ENCODE results near the gene L3MBTL2. TPM values are rescaled to one million over a fixed set of nuclear protein-coding genes. Genes with fewer than 3 reads are reported as not detected.
A peak's percentile ranks its signal among the peaks of the same experiment; 100 is the strongest.

L3MBTL2 gene
- total and polyA plus RNA-seq, 2 of the 13 experiments (the other 11 are each of a cell fraction or from before 2014, with no cell fraction given): 13.8 to 33.7 TPM

- CTCF ChIA-PET (ENCODE audit: low intra/inter-chr PET ratio, low total read pairs): no interaction called here
- Histone ChIP-seq H3K27ac (ENCODE audit: extremely low read length, insufficient read depth, low read length) (no peak overlapping the region), H4K20me1 (ENCODE audit: insufficient read depth, low read length) (no peaks in the 10 kb centered on the region), H3K4me1 (ENCODE audit: insufficient read depth, low read length) (no peaks in the 10 kb centered on the region), H3K9me3 (ENCODE audit: low read length) (no peaks in the 10 kb centered on the region), H3K79me2 (ENCODE audit: insufficient read depth, low read length) (no peaks in the 10 kb centered on the region), H2AFZ (ENCODE audit: low read length) (no peak overlapping the region), H3K4me2 (ENCODE audit: low read depth, low read length) (no peak overlapping the region), H3K36me3 (replicated peaks in 1 of 2; ENCODE audit: control insufficient read depth in 1 of 2, insufficient read depth in 2 of 2, low read length in 2 of 2) (peaks cover 26 to 73% of the 10 kb centered on the region in 2 experiments), H3K4me3 (replicated peaks in 1 of 3; ENCODE audit: insufficient read depth in 1 of 3, low read depth in 2 of 3, low read length in 3 of 3) (no peak overlapping the region), H3K9ac (ENCODE audit: insufficient read depth, low read depth, low read length) (no peak overlapping the region), H3K27me3 (ENCODE audit: control insufficient read depth in 1 of 2, insufficient read depth in 2 of 2, low read length in 2 of 2) (no peaks in the 10 kb centered on the region)
- ATAC-seq (no peak), DNase-seq (ENCODE audit: low spot score) (no peak), FAIRE-seq (no peak)
- TF ChIP-seq TRIM22 (IDR thresholded peaks at IDR 0.05) (no peak), ZNF557 (CRISPR knock-in tag; IDR thresholded peaks at IDR 0.05) (no peak), ZNF292 (CRISPR knock-in tag; IDR thresholded peaks at IDR 0.05; ENCODE audit: borderline replicate concordance, low read depth) (no peak)
- no TSS peak for BruUV-seq (replicated peaks)
- POLR2A ChIA-PET: no interaction called here
- WGBS (ENCODE audit: low lambda C conversion rate): 95% methylated on average over 8 of the region's 8 CpGs
- in situ Hi-C loops (cut with HindIII; ENCODE audit: extremely low pct_ligation_motif_present, low pct_unique_long_range_greater_than_20kb) (no loop called here), intact Hi-C loops (cut with micrococcal nuclease; ENCODE audit: unreplicated experiment) (no loop called here)
Observed at GRCh38 chr22:41169157-41169556, 36.0 kb upstream of the L3MBTL2 start.

GRCh38 chr22:41171996-41172395, 33.1 kb upstream of the L3MBTL2 start:
- Histone ChIP-seq H3K4me1 (ENCODE audit: insufficient read depth, low read length) (no peaks in the 10 kb centered on the region), H3K36me3 (replicated peaks in 1 of 2; ENCODE audit: control insufficient read depth in 1 of 2, insufficient read depth in 2 of 2, low read length in 2 of 2) (peaks cover 37 to 85% of the 10 kb centered on the region in 2 experiments), H4K20me1 (ENCODE audit: insufficient read depth, low read length) (no peaks in the 10 kb centered on the region), H3K27me3 (ENCODE audit: control insufficient read depth in 1 of 2, insufficient read depth in 2 of 2, low read length in 2 of 2) (no peaks in the 10 kb centered on the region), H3K9me3 (ENCODE audit: low read length) (no peaks in the 10 kb centered on the region), H3K79me2 (ENCODE audit: insufficient read depth, low read length) (no peaks in the 10 kb centered on the region), H3K27ac (ENCODE audit: extremely low read length, insufficient read depth, low read length) (no peak overlapping the region), H3K4me2 (ENCODE audit: low read depth, low read length) (no peak overlapping the region), H3K9ac (ENCODE audit: insufficient read depth, low read depth, low read length) (no peak overlapping the region), H3K4me3 (replicated peaks in 1 of 3; ENCODE audit: insufficient read depth in 1 of 3, low read depth in 2 of 3, low read length in 3 of 3) (no peak overlapping the region), H2AFZ (ENCODE audit: low read length) (no peak overlapping the region)
- in situ Hi-C loops (cut with HindIII; ENCODE audit: extremely low pct_ligation_motif_present, low pct_unique_long_range_greater_than_20kb) (no loop called here), intact Hi-C loops (cut with micrococcal nuclease; ENCODE audit: unreplicated experiment) (no loop called here)
- ChIA-PET CTCF (ENCODE audit: low intra/inter-chr PET ratio, low total read pairs) (no interaction called here), POLR2A (no interaction called here)
- DNase-seq (ENCODE audit: low spot score) (no peak), FAIRE-seq (no peak), ATAC-seq (no peak)
- 91% methylated on average over 3 of the region's 3 CpGs for WGBS (ENCODE audit: low lambda C conversion rate)
- TF ChIP-seq FLYWCH1 (CRISPR knock-in tag; IDR thresholded peaks at IDR 0.05) (no peak), RBM22 (optimal IDR thresholded peaks at IDR 0.05; ENCODE audit: low read length) (peak; percentile 35)
- BruUV-seq (replicated peaks): no TSS peak
